Stromal cell of bone marrow (primary cell): ENCODE results near the gene ZBTB11.
"Not testable (repeated sequence)": the region's sequence is repeated elsewhere in the genome, so short reads cannot be mapped to it uniquely, and the experiment has no call there.

Experiments used
- DNase-seq: peaks from one replicate; pipeline ENCODE4 v3.0.0-alpha.2; 2012; ENCODE audit warnings: low read depth

ZBTB11 gene

DNA sequence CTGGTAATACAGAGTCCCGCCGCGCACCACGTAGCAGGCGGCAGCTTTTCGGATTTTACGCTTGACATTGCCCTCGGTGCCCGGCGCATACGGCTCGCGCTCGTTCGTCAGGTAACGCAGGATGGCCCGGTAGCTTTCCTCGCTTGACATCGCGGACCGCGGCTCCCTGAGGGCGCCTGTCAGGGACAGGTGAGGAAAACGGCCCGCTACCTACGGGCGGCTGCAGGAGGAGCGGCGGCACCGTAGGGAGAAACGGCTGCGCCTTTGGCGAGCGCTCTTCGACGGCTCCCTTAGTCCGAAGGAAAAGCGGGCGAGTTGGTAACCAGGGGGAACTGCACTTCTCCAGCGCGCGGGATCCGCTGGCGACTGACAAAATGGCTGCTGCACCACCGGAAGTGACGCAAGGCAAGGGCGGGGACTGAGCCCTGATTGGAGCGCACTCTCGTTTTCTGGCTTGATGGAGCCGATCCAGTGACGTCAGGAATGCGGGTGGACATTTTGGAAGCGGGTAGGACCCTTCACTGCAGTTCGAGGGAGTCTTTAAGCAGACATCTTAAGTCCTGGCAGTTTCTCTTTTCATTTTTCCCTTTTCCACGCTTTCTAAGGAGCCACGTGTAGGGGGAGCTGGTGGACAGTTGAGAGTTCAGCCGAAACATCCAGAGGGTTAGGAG is at the start of gene ZBTB11:
TSS of gene ZBTB11 (minus strand) at position 368 of the 671 bp plus-strand sequence. CDS start at position 150, 218 bp downstream.
- peak; percentile 100 for DNase-seq

GRCh38 chr3:101725890-101726275 is 49.0 kb upstream of the ZBTB11 start:
- no peak for DNase-seq

- no peak for DNase-seq
These were observed 48.4 kb upstream of the ZBTB11 start for GRCh38 chr3:101725194-101725889.

DNA sequence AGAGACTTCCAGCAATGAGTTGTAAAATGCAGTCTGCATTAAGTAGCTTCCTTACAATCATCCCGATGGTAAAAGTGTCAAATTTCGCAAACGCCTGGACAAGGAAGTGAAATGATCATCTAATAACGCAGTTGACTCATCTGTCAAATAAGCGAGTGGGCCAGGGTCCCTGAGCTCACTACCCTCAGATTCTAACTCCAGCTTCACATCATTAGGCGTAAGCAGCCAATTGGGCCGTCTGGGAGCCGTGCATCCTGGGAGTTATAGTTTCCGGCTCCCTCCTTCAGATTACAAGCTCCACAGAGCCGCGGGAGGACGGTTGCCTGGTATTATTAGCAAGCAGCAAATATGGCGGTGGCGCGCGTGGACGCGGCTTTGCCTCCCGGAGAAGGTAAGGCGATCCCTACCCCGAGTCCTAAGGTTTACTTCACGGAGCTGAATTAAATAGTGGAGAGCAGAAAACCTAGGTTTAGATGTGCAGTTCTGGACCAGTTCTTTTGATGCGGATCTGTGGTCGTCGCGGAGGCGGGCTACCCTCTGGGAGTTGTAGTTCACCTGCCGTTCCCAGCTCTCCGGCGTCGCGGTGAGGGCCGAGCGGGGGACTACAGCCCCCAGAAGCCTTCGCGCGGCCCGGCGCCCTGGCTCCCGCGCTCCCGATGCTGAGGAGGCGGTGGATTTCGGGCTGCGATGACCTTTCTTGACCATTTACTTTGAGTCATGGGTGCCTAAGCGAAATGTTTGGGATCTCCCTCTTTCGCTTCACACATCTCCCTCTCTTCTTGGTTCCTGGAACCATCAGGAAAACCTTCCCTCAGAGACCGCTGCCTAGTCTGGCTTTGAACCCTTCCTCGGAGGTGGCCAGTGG is 47.6 kb upstream of the ZBTB11 start, which contains the start of gene CEP97:
TSS of gene CEP97 (plus strand) at position 286 of the 865 bp plus-strand sequence. CDS start at position 349, 63 bp downstream.
- DNase-seq: peak; percentile 90

DNA sequence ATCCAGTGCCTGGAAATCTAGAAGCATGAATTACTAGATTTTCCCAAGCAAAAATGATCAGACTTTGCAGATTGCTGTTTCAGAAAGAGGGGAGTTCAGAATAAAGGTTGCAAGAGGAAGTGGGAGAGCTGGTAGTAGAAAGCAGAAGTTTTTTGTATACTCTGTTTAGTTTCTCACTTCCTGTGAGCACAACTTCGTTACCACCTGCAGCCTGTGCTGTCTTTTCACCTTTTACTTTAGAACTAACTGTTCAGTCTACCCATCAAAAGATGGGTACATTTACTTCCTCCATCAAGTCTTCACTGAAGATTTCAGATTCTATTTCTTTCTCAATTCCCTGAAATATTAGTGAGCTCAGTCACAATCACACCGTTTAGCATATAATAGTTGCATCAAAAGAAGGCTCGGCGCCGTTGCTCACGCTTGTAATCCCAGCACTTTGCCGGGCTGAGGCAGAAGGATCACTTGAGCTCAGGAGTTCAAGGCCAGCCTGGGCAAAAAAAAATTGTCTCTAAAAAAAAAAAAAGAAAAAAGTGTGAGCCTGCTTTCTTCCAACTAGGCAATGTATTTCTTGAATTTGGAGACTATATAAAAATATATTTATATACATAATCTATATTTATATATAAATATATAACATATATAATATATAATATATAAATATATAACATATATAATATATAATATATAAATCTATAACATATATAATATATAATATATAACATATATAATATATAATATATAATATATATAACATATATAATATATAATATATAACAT is 45.7 kb upstream of the ZBTB11 start:
- no peak for DNase-seq

GRCh38 chr3:101720851-101721840 is 44.2 kb upstream of the ZBTB11 start:
- no peak for DNase-seq

- DNase-seq: no peak
These were observed 42.8 kb upstream of the ZBTB11 start for GRCh38 chr3:101719604-101720185.

DNA sequence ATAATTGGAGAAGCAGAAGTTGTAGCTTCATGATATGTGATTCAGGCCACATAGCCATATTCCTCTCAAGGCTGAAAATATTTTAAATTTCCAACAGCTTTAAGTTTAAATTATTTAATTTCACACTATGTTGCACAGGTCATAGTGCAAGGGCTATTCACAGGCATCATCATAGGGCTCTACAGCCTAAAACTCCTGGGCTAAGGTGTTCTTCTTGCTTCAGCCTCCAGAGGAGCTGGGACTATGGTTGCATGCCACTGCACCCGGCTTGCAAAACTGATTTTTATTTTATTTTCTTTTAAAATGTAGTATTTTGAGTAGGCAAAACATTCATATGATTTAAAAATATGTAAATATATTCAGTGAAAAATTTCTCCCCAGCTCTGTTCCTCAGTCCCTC is 41.5 kb upstream of the ZBTB11 start:
- no peak for DNase-seq

GRCh38 chr3:101709126-101709525 is 32.2 kb upstream of the ZBTB11 start:
- no peak for DNase-seq

GRCh38 chr3:101704639-101705038 is 27.7 kb upstream of the ZBTB11 start:
- peak; percentile 68 for DNase-seq

GRCh38 chr3:101703169-101703568 is 26.2 kb upstream of the ZBTB11 start:
- no peak for DNase-seq

DNA sequence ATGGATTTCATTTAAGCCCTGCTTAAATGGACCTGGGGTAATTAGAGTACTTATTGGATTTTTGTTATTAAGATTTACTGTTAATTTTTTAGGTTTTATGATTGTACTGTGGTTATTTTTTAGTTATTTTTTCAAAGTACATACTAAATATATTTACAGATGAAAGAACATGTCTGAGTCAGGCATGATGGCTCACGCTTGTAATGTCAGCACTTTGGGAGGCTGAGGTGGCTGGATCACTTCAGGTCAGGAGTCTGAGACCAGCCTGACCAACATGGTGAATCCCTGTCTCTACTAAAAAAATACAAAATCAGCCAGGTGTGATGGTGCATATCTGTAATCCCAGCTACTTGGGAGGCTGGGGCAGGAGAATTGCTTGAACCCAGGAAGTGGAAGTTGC is 25.8 kb upstream of the ZBTB11 start:
- no peak for DNase-seq

GRCh38 chr3:101701696-101702634 is 25.0 kb upstream of the ZBTB11 start:
- DNase-seq: no peak

DNA sequence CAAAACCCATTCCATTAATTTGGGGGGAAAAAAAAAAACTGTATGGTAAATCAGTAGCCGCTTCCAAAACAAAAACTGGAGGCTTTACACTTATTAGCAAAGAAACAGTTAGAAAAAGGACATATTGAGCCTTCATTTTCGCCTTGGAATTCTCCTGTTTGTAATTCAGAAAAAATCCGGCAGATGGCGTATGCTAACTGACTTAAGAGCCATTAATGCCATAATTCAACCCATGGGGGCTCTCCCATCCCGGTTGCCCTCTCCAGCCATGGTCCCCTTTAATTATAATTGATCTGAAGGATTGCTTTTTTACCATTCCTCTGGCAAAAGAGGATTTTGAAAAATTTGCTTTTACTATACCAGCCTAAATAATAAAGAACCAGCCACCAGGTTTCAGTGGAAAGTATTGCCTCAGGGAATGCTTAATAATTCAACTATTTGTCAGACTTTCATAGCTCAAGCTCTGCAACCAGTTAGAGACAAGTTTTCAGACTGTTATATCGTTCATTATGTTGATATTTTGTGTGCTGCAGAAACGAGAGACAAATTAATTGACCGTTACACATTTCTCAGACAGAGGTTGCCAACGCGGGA is 18.9 kb upstream of the ZBTB11 start:
- DNase-seq: peak; percentile 44

- DNase-seq: not testable (repeated sequence)
These were observed 17.9 kb upstream of the ZBTB11 start for GRCh38 chr3:101694836-101695235.

DNA sequence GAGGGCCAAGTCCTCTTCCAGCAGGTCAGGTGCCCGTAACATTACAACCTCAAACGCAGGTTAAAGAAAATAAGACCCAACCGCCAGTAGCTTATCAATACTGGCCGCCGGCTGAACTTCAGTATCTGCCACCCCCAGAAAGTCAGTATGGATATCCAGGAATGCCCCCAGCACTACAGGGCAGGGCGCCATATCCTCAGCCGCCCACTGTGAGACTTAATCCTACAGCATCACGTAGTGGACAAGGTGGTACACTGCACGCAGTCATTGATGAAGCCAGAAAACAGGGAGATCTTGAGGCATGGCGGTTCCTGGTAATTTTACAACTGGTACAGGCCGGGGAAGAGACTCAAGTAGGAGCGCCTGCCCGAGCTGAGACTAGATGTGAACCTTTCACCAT is 16.6 kb upstream of the ZBTB11 start:
- peak; percentile 21 for DNase-seq

- DNase-seq: not testable (repeated sequence)
These were observed 15.0 kb upstream of the ZBTB11 start for GRCh38 chr3:101691685-101692671.
